Measurements from ENCODE around the gene PLCL2.
"Not testable (repeated sequence)": the region's sequence is repeated elsewhere in the genome, so short reads cannot be mapped to it uniquely, and the experiment has no call there.

The PLCL2 gene

GRCh38 chr3:17119201-17120072 lies 234.7 kb downstream of the PLCL2 start:
- TF ChIP-seq CTCF (IDR thresholded peaks at IDR 0.05; ENCODE audit: low read depth, low read length, missing control alignments) = no peak
- no peak overlapping the region for H3K4me3 ChIP-seq (replicated peaks; ENCODE audit: low read depth, low read length)
- DNase-seq (ENCODE audit: extremely low read depth, low read depth) = no peak

GRCh38 chr3:17120115-17120514 lies 235.4 kb downstream of the PLCL2 start:
- no peak for DNase-seq (ENCODE audit: extremely low read depth, low read depth)
- no peak overlapping the region for H3K4me3 ChIP-seq (replicated peaks; ENCODE audit: low read depth, low read length)
- TF ChIP-seq CTCF (IDR thresholded peaks at IDR 0.05; ENCODE audit: low read depth, low read length, missing control alignments) = no peak

- no peak for TF ChIP-seq CTCF (IDR thresholded peaks at IDR 0.05; ENCODE audit: low read depth, low read length, missing control alignments)
- no peak for DNase-seq (ENCODE audit: extremely low read depth, low read depth)
- H3K4me3 ChIP-seq (replicated peaks; ENCODE audit: low read depth, low read length) = no peak overlapping the region
These were observed 236.6 kb downstream of the PLCL2 start for GRCh38 chr3:17121336-17121735.

- TF ChIP-seq CTCF (IDR thresholded peaks at IDR 0.05; ENCODE audit: low read depth, low read length, missing control alignments) = no peak
- H3K4me3 ChIP-seq (replicated peaks; ENCODE audit: low read depth, low read length) = no peak overlapping the region
- no peak for DNase-seq (ENCODE audit: extremely low read depth, low read depth)
These were observed 238.0 kb downstream of the PLCL2 start for GRCh38 chr3:17122758-17123157.

GRCh38 chr3:17125738-17126442 lies 241.1 kb downstream of the PLCL2 start:
- no peak for TF ChIP-seq CTCF (IDR thresholded peaks at IDR 0.05; ENCODE audit: low read depth, low read length, missing control alignments)
- no peak overlapping the region for H3K4me3 ChIP-seq (replicated peaks; ENCODE audit: low read depth, low read length)
- DNase-seq (ENCODE audit: extremely low read depth, low read depth) = no peak

GRCh38 chr3:17128671-17129070 lies 243.9 kb downstream of the PLCL2 start:
- not testable (repeated sequence) for H3K4me3 ChIP-seq (replicated peaks; ENCODE audit: low read depth, low read length); DNase-seq (ENCODE audit: extremely low read depth, low read depth)

- H3K4me3 ChIP-seq (replicated peaks; ENCODE audit: low read depth, low read length) = no peak overlapping the region
- DNase-seq (ENCODE audit: extremely low read depth, low read depth) = no peak
- TF ChIP-seq CTCF (IDR thresholded peaks at IDR 0.05; ENCODE audit: low read depth, low read length, missing control alignments) = no peak
These were observed 244.8 kb downstream of the PLCL2 start for GRCh38 chr3:17129556-17129955.

Data from HFF-Myc (cell line).